Measurements from ENCODE around the gene HEMGN.
"Not testable (repeated sequence)": the region's sequence is repeated elsewhere in the genome, so short reads cannot be mapped to it uniquely, and the experiment has no call there.

HEMGN gene

GRCh38 chr9:97938081-97938644 is at the start of gene HEMGN:
Gene HEMGN (minus strand): TSS chr9:97938172. CDS start chr9:97938136, 36 bp downstream.
- DNase-seq, result peak; percentile 48 to 67

GRCh38 chr9:97987487-97987886 is 49.5 kb upstream of the HEMGN start:
- DNase-seq, result peak in 1 of 2 donors; percentile 11

GRCh38 chr9:97985058-97985861 is 47.3 kb upstream of the HEMGN start:
- peak in 1 of 2 donors; percentile 60 for DNase-seq

GRCh38 chr9:97984188-97985057 is 46.5 kb upstream of the HEMGN start:
- peak; percentile 83 to 84 for DNase-seq

GRCh38 chr9:97983589-97984187 is 45.7 kb upstream of the HEMGN start:
- DNase-seq, result peak; percentile 67 to 70

GRCh38 chr9:97982683-97983588 is 45.0 kb upstream of the HEMGN start, which contains the start of gene ANP32B:
Gene ANP32B (plus strand): TSS chr9:97983341. CDS start chr9:97983556, 215 bp downstream.
- peak; percentile 95 to 96 for DNase-seq

- DNase-seq, result no peak
Observed at GRCh38 chr9:97981846-97982682, 44.1 kb upstream of the HEMGN start.

GRCh38 chr9:97980918-97981845 is 43.2 kb upstream of the HEMGN start:
- no peak for DNase-seq

- no peak for DNase-seq
Observed at GRCh38 chr9:97980479-97980803, 42.5 kb upstream of the HEMGN start.

GRCh38 chr9:97979788-97980478 is 42.0 kb upstream of the HEMGN start:
- no peak for DNase-seq

- DNase-seq, result no peak
Observed at GRCh38 chr9:97978371-97979130, 40.6 kb upstream of the HEMGN start.

GRCh38 chr9:97976633-97977032 is 38.7 kb upstream of the HEMGN start:
- DNase-seq, result not testable (repeated sequence)

GRCh38 chr9:97975376-97975775 is 37.4 kb upstream of the HEMGN start:
- DNase-seq, result no peak

- DNase-seq, result no peak
Observed at GRCh38 chr9:97972753-97973152, 34.8 kb upstream of the HEMGN start.

- DNase-seq, result no peak
Observed at GRCh38 chr9:97970165-97970564, 32.2 kb upstream of the HEMGN start.

GRCh38 chr9:97969014-97969413 is 31.0 kb upstream of the HEMGN start:
- DNase-seq, result no peak

- no peak for DNase-seq
Observed at GRCh38 chr9:97966493-97966892, 28.5 kb upstream of the HEMGN start.

GRCh38 chr9:97964901-97965300 is 26.9 kb upstream of the HEMGN start:
- DNase-seq, result no peak
